GM20000 (cell line): Measurements from ENCODE around the gene PRRT2.

ENCODE experiments used
- DNase-seq: peaks from one replicate; pipeline ENCODE4 v3.0.0; 2012; ENCODE audit warnings: low spot score
- CTCF ChIP-seq: IDR thresholded peaks from 2 replicates; pipeline ENCODE4 v1.5.1; 2012; ENCODE audit warnings: mild to moderate bottlenecking, control low read depth; ENCODE audit errors: extremely low read depth, missing control alignments

Gene PRRT2

DNA sequence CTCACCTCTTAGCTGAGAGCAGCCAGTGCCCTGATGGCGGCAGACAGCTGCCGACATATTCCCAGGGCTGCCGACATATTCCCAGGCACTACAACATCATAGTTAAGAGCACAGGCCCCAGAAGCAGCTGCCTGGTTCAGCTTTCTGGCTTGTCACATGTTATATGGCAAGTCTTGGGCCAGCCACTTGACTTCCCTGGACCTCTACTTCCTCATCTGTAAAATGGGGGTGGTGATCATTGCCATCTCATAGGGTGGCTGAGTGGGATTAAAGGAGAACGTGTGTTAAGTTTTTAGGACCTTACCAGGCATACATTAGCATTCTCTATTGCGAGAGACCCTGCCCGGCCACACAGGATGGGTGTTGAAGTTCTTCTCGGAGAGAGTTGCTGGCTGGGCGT is 31.9 kb downstream of the PRRT2 start:
- no peak for DNase-seq
- TF ChIP-seq CTCF: no peak

GRCh38 chr16:29844575-29845331 is 32.8 kb downstream of the PRRT2 start:
- DNase-seq: no peak
- no peak for TF ChIP-seq CTCF

DNA sequence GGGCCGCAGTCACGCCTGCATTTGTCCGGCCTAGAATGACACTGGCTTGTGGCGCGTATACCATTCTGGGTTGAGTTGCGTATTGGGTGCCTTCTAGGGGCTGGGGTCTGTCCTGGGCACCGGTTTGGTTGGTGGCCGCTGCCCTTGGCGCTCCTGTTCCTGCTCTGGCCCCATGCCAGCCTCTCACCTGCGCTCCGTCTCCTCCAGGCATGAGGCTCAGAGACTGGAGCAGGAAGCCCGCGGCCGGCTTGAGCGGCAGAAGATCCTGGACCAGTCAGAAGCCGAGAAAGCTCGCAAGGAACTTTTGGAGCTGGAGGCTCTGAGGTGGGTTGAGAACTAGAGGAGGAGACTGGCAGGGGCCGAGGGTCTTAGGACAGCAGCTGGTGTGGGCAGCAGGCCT is 33.7 kb downstream of the PRRT2 start:
- no peak for TF ChIP-seq CTCF
- DNase-seq: no peak

DNA sequence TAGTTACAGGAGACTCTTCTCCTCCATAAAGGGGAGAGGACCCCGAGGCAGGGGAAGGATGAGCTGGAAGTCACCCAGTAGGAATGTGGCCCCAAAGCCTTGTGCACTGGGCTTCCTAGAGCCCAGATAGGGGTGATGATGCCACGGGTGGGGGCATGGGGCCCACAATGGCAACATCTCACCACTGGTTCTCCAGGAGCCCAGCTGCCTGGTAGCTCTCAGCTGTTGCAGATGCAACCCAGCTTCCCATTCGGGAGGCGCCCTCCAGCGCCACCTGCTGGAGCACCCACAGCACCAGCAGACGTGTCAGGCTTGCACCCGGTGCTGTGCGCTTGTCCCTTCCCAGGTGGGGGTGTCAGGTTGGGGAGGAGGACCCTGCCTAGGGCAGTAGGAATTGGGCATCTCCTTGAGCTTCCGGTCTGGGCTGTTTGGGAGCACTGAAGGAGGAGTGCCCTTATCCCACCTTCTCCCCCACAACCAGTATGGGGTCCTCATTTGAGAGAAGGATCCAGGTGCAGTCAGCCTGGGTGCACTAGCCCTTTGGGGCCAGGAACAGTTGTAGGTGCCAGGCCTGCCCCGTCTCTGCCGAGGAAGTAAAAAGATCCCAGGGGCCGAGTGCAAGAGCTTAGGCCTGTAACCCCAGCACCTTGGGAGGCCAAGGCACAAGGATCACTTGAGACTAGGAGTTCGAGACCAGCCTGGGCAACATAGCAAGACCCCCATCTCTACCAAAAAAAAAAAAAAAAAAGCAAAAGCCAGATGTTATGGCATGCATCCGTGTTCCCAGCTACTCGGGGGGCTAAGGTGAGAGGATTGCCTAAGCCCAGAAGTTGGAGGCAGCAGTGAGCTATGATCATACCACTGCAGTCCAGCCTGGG is 36.7 kb downstream of the PRRT2 start:
- peak; percentile 82 for DNase-seq
- peak; percentile 95 for TF ChIP-seq CTCF

DNA sequence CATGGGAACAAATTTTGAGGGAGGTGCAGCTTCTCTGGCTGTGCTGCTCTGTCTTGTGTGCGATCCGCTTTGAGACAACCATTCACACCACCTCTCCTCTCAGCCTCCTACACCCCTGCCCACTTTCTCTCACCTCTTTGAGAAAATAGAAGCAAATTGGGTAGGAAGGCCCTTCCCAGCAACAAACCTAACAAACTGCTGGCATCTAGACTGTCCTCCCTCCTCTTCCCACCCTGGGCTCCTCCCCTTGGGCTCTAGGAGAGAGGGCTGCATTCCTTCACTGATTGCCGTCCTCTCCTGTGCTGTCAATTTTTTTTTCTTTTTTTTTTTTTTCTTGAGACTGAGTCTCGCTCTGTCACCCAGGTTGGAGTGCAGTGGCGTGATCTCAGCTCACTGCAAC is 37.5 kb downstream of the PRRT2 start:
- DNase-seq: no peak
- no peak for TF ChIP-seq CTCF

DNA sequence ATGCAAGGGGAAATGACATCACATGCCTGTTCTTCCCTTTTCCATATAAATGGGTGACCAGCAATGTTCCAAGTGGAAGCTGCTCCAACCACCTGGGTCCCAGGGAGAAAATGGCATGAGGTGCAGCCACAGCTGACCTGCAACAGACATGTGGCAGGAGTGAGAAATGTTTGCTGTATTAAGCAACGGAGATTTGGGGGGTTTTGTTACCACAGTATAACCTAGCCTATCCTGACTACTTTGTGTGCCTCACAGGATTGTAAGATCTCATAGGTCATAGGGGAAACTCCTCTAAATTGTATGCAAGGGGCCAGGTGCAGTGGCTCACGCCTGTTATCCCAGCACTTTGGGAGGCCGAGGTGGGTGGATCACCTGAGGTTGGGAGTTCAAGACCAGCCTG is 39.0 kb downstream of the PRRT2 start:
- DNase-seq: no peak
- no peak for TF ChIP-seq CTCF

DNA sequence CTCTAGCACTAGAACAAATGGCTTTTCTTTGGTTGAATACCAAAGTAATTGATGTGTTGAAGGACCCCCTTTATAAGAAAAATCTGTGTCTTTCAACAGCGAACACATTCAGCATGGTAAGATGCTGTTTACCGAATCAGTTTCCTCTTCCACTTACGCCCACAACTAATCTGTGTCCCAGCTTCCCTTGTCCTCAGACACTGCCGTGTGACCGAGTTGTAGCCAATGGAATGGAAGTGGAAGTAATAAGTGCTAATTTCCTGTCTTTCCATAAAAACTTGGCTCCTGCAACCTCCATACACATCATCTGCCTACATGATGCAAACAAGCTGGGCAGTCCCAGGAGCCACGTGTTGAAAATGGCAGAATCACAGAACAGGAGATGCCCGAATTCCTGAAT is 40.7 kb downstream of the PRRT2 start:
- DNase-seq: no peak
- no peak for TF ChIP-seq CTCF
